Right lobe of liver (tissue), 4 donors: ENCODE results near the gene TSC22D3.

Source experiments
- CTCF ChIP-seq, 4 donors: fragments of 200-600 bp in 3 of 4; fragments of 450-650 bp in 1 of 4; IDR thresholded peaks; one replicate each; pipeline versions ENCODE4 v1.5.1 to v1.8.0; 2016 to 2022; ENCODE audit warnings: antibody characterized with exemption in 4 of 4, mild to moderate bottlenecking in 2 of 4
- POLR2A ChIP-seq: fragments of 450-650 bp; IDR thresholded peaks from one replicate; pipeline ENCODE4 v1.6.1; 2017; ENCODE audit warnings: antibody characterized with exemption, mild to moderate bottlenecking
- donor health status: DM: no; HTN: no; CAD: no.
- donor health status: DM: no; HTN: no; CAD: no.
- donor health status: DM: no; HTN: yes; CAD: no.

GRCh38 chrX:107738768-107739167, 36.8 kb downstream of the TSC22D3 start:
- TF ChIP-seq CTCF (IDR thresholded peaks at IDR 0.05) (no peak), POLR2A (no peak)
